GM10248 (cell line): Measurements from ENCODE around the gene IGSF22.

Source experiments
- CTCF ChIA-PET: fragments of 300-600 bp; sonication (Branson Sonifier 250); formaldehyde crosslinking; extraction: SDS; loops from one replicate; lab custom pipeline; 2021; ENCODE audit warnings: antibody characterized with exemption; lab: Yijun Ruan, JAX
- POLR2A ChIA-PET: fragments of 350-650 bp; sonication (Branson Sonifier 250); formaldehyde crosslinking; extraction: SDS; loops from one replicate; lab custom pipeline; 2020; ENCODE audit warnings: antibody characterized with exemption; lab: Yijun Ruan, JAX
- DNase-seq: peaks from one replicate; pipeline ENCODE4 v3.0.0; 2012; ENCODE audit errors: extremely low spot score
- CTCF ChIP-seq: IDR thresholded peaks from 2 replicates; pipeline ENCODE4 v1.5.1; 2012; ENCODE audit warnings: mild to moderate bottlenecking, low read depth; ENCODE audit errors: extremely low read depth, missing control alignments, control extremely low read depth

IGSF22 gene

GRCh38 chr11:18761741-18762140, 35.8 kb upstream of the IGSF22 start:
- TF ChIP-seq CTCF: no peak
- ChIA-PET POLR2A (no interaction called here), CTCF (interaction anchor here (0.8 to 28.1 kb wide), 3 partner anchors 15 to 59 kb away, joined by 3 to 361 read pairs (median 88); partner anchors contain the start of gene IGSF22)
- DNase-seq: no peak

- CTCF ChIA-PET: interaction anchor here (8.5 to 28.1 kb wide), 2 partner anchors 16 to 35 kb away, joined by 88 to 361 read pairs; partner anchors contain the start of gene IGSF22
- DNase-seq: no peak
- no peak for TF ChIP-seq CTCF
- POLR2A ChIA-PET: no interaction called here
Measured at GRCh38 chr11:18761144-18761543, 35.2 kb upstream of the IGSF22 start.

- DNase-seq: no peak
- no peak for TF ChIP-seq CTCF
- ChIA-PET POLR2A (no interaction called here), CTCF (interaction anchor here (0.8 to 28.1 kb wide), 7 partner anchors 9 to 218 kb away, joined by 3 to 361 read pairs (median 6); partner anchors contain the start of gene IGSF22)
Measured at GRCh38 chr11:18757811-18758210, 31.8 kb upstream of the IGSF22 start.

- ChIA-PET CTCF (interaction anchor here (1.0 to 28.1 kb wide), 5 partner anchors 10 to 217 kb away, joined by 3 to 361 read pairs (median 7); partner anchors contain the start of gene IGSF22), POLR2A (no interaction called here)
- no peak for TF ChIP-seq CTCF
- DNase-seq: no peak
Measured at GRCh38 chr11:18756889-18757288, 30.9 kb upstream of the IGSF22 start.

- CTCF ChIA-PET: interaction anchor here (1.0 to 2.3 kb wide), 2 partner anchors 11 to 14 kb away, joined by 4 to 11 read pairs; no protein-coding TSS in a partner anchor
- DNase-seq: no peak
- no peak for TF ChIP-seq CTCF
- POLR2A ChIA-PET: no interaction called here
Measured at GRCh38 chr11:18754308-18754707, 28.3 kb upstream of the IGSF22 start.

- no peak for DNase-seq
- POLR2A ChIA-PET: no interaction called here
- CTCF ChIA-PET: interaction anchor here (1.0 to 2.2 kb wide), 8 partner anchors 11 to 31 kb away, joined by 3 to 8 read pairs (median 5); no protein-coding TSS in a partner anchor
- TF ChIP-seq CTCF: no peak
Measured at GRCh38 chr11:18752502-18752901, 26.5 kb upstream of the IGSF22 start.

GRCh38 chr11:18750944-18751343, 25.0 kb upstream of the IGSF22 start:
- ChIA-PET POLR2A (no interaction called here), CTCF (interaction anchor here (0.9 to 2.2 kb wide), 4 partner anchors 13 to 24 kb away, joined by 3 to 7 read pairs (median 6); no protein-coding TSS in a partner anchor)
- no peak for DNase-seq
- no peak for TF ChIP-seq CTCF
